K562 (cell line): ENCODE measurements around the gene WNT7B. TPM values are rescaled to one million over a fixed set of nuclear protein-coding genes. Genes with fewer than 3 reads are reported as not detected.

Source experiments
- ATAC-seq: fragments of 200-7000 bp; cut with Tn5 transposase; 3 replicates; pipeline ENCODE4 v1.9.1; 2020; ENCODE audit warnings: moderate library complexity
- BruUV-seq: library from RNA; stranded (reverse); fragments of 400-500 nt; replicated peaks from 2 replicates; lab custom pipeline; 2021; lab: Mats Ljungman, UMichigan
- CTCF ChIA-PET: fragments of 300-600 bp; formaldehyde crosslinking; extraction: SDS; loops from one replicate; lab custom pipeline; 2021; ENCODE audit warnings: low intra/inter-chr PET ratio; lab: Yijun Ruan, JAX
- POLR2A ChIA-PET: fragments of 300-600, 350-650 bp; sonication (Branson Sonifier 250); formaldehyde crosslinking; extraction: SDS; loops from one replicate; lab custom pipeline; 2021; ENCODE audit warnings: antibody characterized with exemption, inconsistent platforms; lab: Yijun Ruan, JAX
- DNase-seq, 4 experiments: peaks; one replicate each; pipeline versions ENCODE4 v3.0.0 to v3.0.0-alpha.2; 2011 to 2018; ENCODE audit warnings: low spot score in 3 of 4, mixed read lengths in 3 of 4; ENCODE audit errors: extremely low read depth in 1 of 4
- FAIRE-seq: peaks from 2 replicates; lab custom pipeline; 2011; peaks lifted over from hg19 to GRCh38; lab: Jason Lieb, UNC
- H2AFZ ChIP-seq: 2 replicates; pipeline ENCODE4 v1.6.0; 2011; ENCODE audit warnings: low read depth, low read length, control low read depth, inconsistent platforms
- H3K27ac ChIP-seq: fragments of 200-600 bp; 3 replicates; pipeline ENCODE4 v1.8.0; 2011; ENCODE audit warnings: low read depth, mild to moderate bottlenecking, control low read depth, inconsistent platforms, low read length, moderate library complexity, mixed read lengths; ENCODE audit errors: extremely low read depth
- H3K27me3 ChIP-seq, 2 experiments: fragments of 300-600 bp in 1 of 2; 2 replicates in 1 of 2; 3 replicates in 1 of 2; pipeline versions ENCODE4 v1.6.0 to v1.8.0; 2011; ENCODE audit warnings: inconsistent platforms in 2 of 2, low read length in 2 of 2, mild to moderate bottlenecking in 1 of 2, mixed read lengths in 1 of 2, moderate library complexity in 1 of 2; ENCODE audit not compliant: control insufficient read depth in 2 of 2, insufficient read depth in 2 of 2
- H3K36me3 ChIP-seq: fragments of 300-600 bp; 3 replicates; pipeline ENCODE4 v1.8.0; 2011; ENCODE audit warnings: mild to moderate bottlenecking, low read length, inconsistent platforms; ENCODE audit not compliant: control insufficient read depth, insufficient read depth
- H3K4me1 ChIP-seq, 2 experiments: fragments of 200-600 bp in 1 of 2; replicated peaks in 1 of 2; 2 replicates in 1 of 2; 3 replicates in 1 of 2; pipeline versions ENCODE4 v1.5.1 to v1.8.0; 2011; ENCODE audit warnings: inconsistent platforms in 2 of 2, low read length in 2 of 2, mild to moderate bottlenecking in 1 of 2, mixed read lengths in 1 of 2, moderate library complexity in 1 of 2; ENCODE audit not compliant: control insufficient read depth in 2 of 2, insufficient read depth in 2 of 2
- H3K4me2 ChIP-seq: 2 replicates; pipeline ENCODE4 v1.6.1; 2011; ENCODE audit warnings: low read length, control low read depth, inconsistent platforms, mixed read lengths; ENCODE audit not compliant: insufficient read depth
- H3K4me3 ChIP-seq: fragments of 200-600 bp; sonication (generic), shearing (Covaris generic); 2 replicates; pipeline ENCODE4 v1.5.1; 2016; ENCODE audit warnings: control low read depth, inconsistent platforms
- H3K79me2 ChIP-seq: fragments of 200-600 bp; 3 replicates; pipeline ENCODE4 v1.8.0; 2011; ENCODE audit warnings: low read length, inconsistent platforms; ENCODE audit not compliant: control insufficient read depth, insufficient read depth
- H3K9ac ChIP-seq, 2 experiments: 2 replicates each; pipeline versions ENCODE4 v1.6.0 to v1.6.1; 2011; ENCODE audit warnings: low read depth in 2 of 2, low read length in 2 of 2, control low read depth in 1 of 2, inconsistent platforms in 1 of 2, mild to moderate bottlenecking in 1 of 2, mixed read lengths in 1 of 2; ENCODE audit not compliant: insufficient read depth in 1 of 2
- H3K9me1 ChIP-seq: one replicate; pipeline ENCODE4 v1.6.0; 2011; ENCODE audit warnings: inconsistent platforms, mild to moderate bottlenecking, low read length, moderate library complexity; ENCODE audit not compliant: control insufficient read depth, insufficient read depth
- H3K9me3 ChIP-seq: replicated peaks from 2 replicates; pipeline ENCODE4 v1.5.1; 2011; ENCODE audit warnings: low read depth, low read length, inconsistent platforms; ENCODE audit not compliant: control insufficient read depth, insufficient read depth
- H4K20me1 ChIP-seq: replicated peaks from 2 replicates; pipeline ENCODE4 v1.6.1; 2011; ENCODE audit warnings: low read length, inconsistent platforms, mixed read lengths; ENCODE audit not compliant: control insufficient read depth, insufficient read depth
- DACH1 ChIP-seq: fragments of 450-650 bp; IDR thresholded peaks from 2 replicates; pipeline ENCODE4 v1.6.1; 2018; ENCODE audit not compliant: partially characterized antibody
- GTF2F1 ChIP-seq: IDR thresholded peaks from 2 replicates; pipeline ENCODE4 v1.6.1; 2011; ENCODE audit warnings: low read depth, low read length, improper control_type of control experiment
- NEUROD1 ChIP-seq: fragments of 150-350 bp; IDR thresholded peaks from 2 replicates; pipeline ENCODE4 v1.6.1; 2014; ENCODE audit warnings: borderline replicate concordance, low read length, low read depth; ENCODE audit not compliant: partially characterized antibody
- RUNX1 ChIP-seq: sonication (generic); IDR thresholded peaks from 2 replicates; pipeline ENCODE4 v1.6.1; 2016; ENCODE audit warnings: antibody characterized with exemption, low read depth
- SMAD1 ChIP-seq: fragments of 150-350 bp; IDR thresholded peaks from 2 replicates; pipeline ENCODE4 v1.6.1; 2014; ENCODE audit warnings: low read length, low read depth; ENCODE audit not compliant: partially characterized antibody
- STAT5B ChIP-seq: fragments of 250-450 bp; sonication (Bioruptor Pico); IDR thresholded peaks from 2 replicates; pipeline ENCODE4 v1.8.0; 2021; ENCODE audit warnings: mild to moderate bottlenecking, inconsistent platforms
- TAL1 ChIP-seq: fragments of 450-650 bp; IDR thresholded peaks from 2 replicates; pipeline ENCODE4 v1.6.1; 2016; ENCODE audit warnings: mild to moderate bottlenecking
- XRCC4 ChIP-seq: IDR thresholded peaks from one replicate; pipeline ENCODE4 v1.6.1; 2011; ENCODE audit not compliant: insufficient read depth, insufficient read length; ENCODE audit errors: extremely low read depth
- ZNF398 ChIP-seq: fragments of 250-450 bp; sonication (Bioruptor Pico); IDR thresholded peaks from 2 replicates; pipeline ENCODE4 v1.8.0; 2021; ENCODE audit warnings: moderate library complexity, mild to moderate bottlenecking, inconsistent platforms
- ZNF57 ChIP-seq: fragments of 450-650 bp; formaldehyde crosslinking; IDR thresholded peaks from 2 replicates; pipeline ENCODE4 v1.4.0; 2020; ENCODE audit warnings: mild to moderate bottlenecking, moderate library complexity
- WGBS: fragments of 100-300 bp; shearing (Covaris generic); methylation state at CpG from one replicate; pipeline ENCODE4 v1.1.6; 2016; ENCODE audit warnings: low coverage, mixed read lengths; ENCODE audit not compliant: insufficient coverage; ENCODE audit errors: missing lambda C conversion rate; 5-methylcytosine and 5-hydroxymethylcytosine counted together
- in situ Hi-C: fragments of 300-500 bp; cut with MboI; formaldehyde crosslinking; loops from 4 replicates; pipeline ENCODE4 v1.15.0; 2018; ENCODE audit warnings: inconsistent platforms, mixed read lengths
- intact Hi-C: fragments of 100-400 bp; cut with micrococcal nuclease; formaldehyde crosslinking; loops from 2 replicates; pipeline ENCODE4 v1.14.2; 2022
- polyA plus RNA-seq, 8 experiments: library from polyadenylated mRNA; depleted of rRNA in 4 of 8; stranded (reverse) in 5 of 8; unstranded in 3 of 8; fragments of >200 nt; fragmentation: Nextera tagmentation in 2 of 8; fragmentation: Illumina TruSeq in 1 of 8; extraction: Ambion mirVana in 2 of 8; extraction: Trizol in 1 of 8; gene quantifications; 2 replicates each; pipeline versions ENCODE4 v1.2.1 to v1.2.3, GENCODE V29; 2011 to 2014; ENCODE audit warnings: inconsistent platforms in 1 of 8, missing spikeins in 1 of 8
- total RNA-seq, 7 experiments: library from RNA; depleted of rRNA in 6 of 7; stranded (reverse); fragments of >200 nt in 6 of 7; fragmentation: Illumina TruSeq in 2 of 7; extraction: Trizol in 2 of 7; gene quantifications; 2 replicates each; pipeline versions ENCODE4 v1.2.1 to v1.2.3, GENCODE V29; 2011 to 2021; ENCODE audit warnings: low replicate concordance in 1 of 7
- TF ChIP-seq, protein P1 (sequence below): sonication (generic); formaldehyde crosslinking; IDR thresholded peaks from 2 replicates; pipeline ENCODE4 v1.8.0; 2022; ENCODE audit warnings: mild to moderate bottlenecking, missing genetic modification reagents
- TF ChIP-seq, protein P2 (sequence below): fragments of 150-350 bp; conservative IDR thresholded peaks from 2 replicates; pipeline ENCODE4 v1.6.1; 2014; ENCODE audit warnings: low read length

The WNT7B gene
- total and polyA plus RNA-seq, 9 of the 15 experiments (the other 6 are each of a cell fraction or from before 2014, with no cell fraction given) = not detected

DNA sequence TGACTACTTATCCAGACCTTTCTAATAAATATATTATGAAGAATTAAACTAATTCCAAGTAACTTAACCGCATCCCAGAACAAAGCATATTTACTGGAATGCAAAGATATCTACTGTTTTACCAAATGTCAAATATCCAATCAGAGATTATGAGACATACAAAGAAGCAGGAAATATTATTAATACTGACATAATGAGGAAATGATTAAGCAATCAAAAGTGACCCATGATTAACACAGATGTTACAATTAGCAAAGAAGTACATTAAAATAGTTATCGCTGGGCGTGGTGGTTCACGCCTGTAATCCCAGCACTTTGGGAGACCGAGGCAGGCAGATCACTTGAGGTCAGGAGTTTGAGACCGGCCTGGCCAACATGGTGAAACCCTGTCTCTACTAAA lies 105.2 kb downstream of the WNT7B start:
- H3K36me3 ChIP-seq = no peaks in the 10 kb centered on the region
- no peak for DNase-seq
- no peaks in the 10 kb centered on the region for H4K20me1 ChIP-seq
- H3K27ac ChIP-seq = no peak overlapping the region
- no peak overlapping the region for H3K9ac ChIP-seq
- H3K27me3 ChIP-seq = peaks cover 4 to 36% of the 10 kb centered on the region in 2 experiments
- in situ Hi-C loops = no loop called here
- no peak overlapping the region for H3K4me2 ChIP-seq
- 0% methylated on average over 3 of the region's 6 CpGs for WGBS
- no peak for TF ChIP-seq NEUROD1
- TF ChIP-seq GTF2F1 = no peak
- TF ChIP-seq DACH1 = no peak
- TF ChIP-seq ZNF398 (CRISPR knock-in tag) = no peak
- TF ChIP-seq, protein P1, sequence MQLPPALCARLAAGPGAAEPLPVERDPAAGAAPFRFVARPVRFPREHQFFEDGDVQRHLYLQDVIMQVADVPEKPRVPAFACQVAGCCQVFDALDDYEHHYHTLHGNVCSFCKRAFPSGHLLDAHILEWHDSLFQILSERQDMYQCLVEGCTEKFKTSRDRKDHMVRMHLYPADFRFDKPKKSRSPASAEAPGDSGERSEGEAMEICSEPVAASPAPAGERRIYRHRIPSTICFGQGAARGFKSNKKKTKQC (CRISPR knock-in tag) = no peak
- TF ChIP-seq ZNF57 (CRISPR knock-in tag) = no peak
- TF ChIP-seq, protein P2, sequence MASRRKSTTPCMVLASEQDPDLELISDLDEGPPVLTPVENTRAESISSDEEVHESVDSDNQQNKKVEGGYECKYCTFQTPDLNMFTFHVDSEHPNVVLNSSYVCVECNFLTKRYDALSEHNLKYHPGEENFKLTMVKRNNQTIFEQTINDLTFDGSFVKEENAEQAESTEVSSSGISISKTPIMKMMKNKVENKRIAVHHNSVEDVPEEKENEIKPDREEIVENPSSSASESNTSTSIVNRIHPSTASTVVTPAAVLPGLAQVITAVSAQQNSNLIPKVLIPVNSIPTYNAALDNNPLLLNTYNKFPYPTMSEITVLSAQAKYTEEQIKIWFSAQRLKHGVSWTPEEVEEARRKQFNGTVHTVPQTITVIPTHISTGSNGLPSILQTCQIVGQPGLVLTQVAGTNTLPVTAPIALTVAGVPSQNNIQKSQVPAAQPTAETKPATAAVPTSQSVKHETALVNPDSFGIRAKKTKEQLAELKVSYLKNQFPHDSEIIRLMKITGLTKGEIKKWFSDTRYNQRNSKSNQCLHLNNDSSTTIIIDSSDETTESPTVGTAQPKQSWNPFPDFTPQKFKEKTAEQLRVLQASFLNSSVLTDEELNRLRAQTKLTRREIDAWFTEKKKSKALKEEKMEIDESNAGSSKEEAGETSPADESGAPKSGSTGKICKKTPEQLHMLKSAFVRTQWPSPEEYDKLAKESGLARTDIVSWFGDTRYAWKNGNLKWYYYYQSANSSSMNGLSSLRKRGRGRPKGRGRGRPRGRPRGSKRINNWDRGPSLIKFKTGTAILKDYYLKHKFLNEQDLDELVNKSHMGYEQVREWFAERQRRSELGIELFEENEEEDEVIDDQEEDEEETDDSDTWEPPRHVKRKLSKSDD = no peak
- TF ChIP-seq TAL1 = no peak
- TF ChIP-seq XRCC4 = no peak
- TF ChIP-seq STAT5B (CRISPR knock-in tag) = no peak
- no peak for TF ChIP-seq SMAD1
- TF ChIP-seq RUNX1 = no peak
- H3K9me3 ChIP-seq = no peaks in the 10 kb centered on the region
- H3K79me2 ChIP-seq = no peaks in the 10 kb centered on the region
- FAIRE-seq = no peak
- H3K4me1 ChIP-seq = peaks cover 0 to 4% of the 10 kb centered on the region in 2 experiments; a peak in 1 of 5 replicates
- intact Hi-C loops = no loop called here
- CTCF ChIA-PET = no interaction called here
- POLR2A ChIA-PET = no interaction called here
- H3K9me1 ChIP-seq = no peaks in the 10 kb centered on the region
- H3K4me3 ChIP-seq = no peak overlapping the region
- ATAC-seq = no peak
- H2AFZ ChIP-seq = no peak overlapping the region
- BruUV-seq = no TSS peak
